Embryonic facial prominence (tissue), 1 donor: Measurements from ENCODE around the gene PIK3R1.

Experiments used
- DNase-seq: peaks from one replicate; pipeline ENCODE4 v3.0.0-alpha.2; 2016; ENCODE audit errors: extremely low spot score

Gene PIK3R1

DNA sequence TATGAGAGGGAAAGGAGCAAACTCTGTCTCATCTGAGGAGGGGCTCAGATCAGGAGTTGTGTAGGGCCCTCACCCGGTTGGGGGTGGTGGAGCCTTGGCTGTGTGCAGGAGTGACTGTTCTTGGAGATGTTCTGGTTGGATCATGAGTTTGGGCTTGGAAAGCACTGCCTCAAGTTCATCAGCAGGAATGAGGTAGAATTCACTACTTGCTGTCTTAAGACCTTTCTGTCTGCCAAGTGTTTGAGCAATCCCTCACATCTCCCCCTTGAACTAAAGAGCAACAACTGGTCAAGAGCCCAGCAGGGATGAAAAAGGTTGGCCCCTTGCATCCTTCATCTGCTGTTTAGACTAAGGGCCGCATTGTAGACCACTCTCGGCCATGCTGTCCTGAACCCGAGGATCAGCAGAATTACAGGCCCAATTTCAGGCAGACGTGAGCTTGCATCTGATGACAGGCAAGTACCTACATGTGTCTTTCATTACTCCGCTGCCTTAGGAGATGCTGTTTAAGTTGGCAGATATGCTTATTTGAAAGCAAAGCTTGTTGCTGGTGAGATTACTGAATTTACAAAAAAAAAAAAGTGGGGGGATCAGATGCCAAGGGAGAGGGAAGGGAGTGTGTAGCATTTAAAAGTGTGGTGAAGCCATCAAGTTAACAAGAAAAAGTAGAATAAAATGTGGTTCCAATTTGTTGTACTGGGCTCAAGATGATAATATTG is 36.4 kb downstream of the PIK3R1 start:
- peak; percentile 80 for DNase-seq

DNA sequence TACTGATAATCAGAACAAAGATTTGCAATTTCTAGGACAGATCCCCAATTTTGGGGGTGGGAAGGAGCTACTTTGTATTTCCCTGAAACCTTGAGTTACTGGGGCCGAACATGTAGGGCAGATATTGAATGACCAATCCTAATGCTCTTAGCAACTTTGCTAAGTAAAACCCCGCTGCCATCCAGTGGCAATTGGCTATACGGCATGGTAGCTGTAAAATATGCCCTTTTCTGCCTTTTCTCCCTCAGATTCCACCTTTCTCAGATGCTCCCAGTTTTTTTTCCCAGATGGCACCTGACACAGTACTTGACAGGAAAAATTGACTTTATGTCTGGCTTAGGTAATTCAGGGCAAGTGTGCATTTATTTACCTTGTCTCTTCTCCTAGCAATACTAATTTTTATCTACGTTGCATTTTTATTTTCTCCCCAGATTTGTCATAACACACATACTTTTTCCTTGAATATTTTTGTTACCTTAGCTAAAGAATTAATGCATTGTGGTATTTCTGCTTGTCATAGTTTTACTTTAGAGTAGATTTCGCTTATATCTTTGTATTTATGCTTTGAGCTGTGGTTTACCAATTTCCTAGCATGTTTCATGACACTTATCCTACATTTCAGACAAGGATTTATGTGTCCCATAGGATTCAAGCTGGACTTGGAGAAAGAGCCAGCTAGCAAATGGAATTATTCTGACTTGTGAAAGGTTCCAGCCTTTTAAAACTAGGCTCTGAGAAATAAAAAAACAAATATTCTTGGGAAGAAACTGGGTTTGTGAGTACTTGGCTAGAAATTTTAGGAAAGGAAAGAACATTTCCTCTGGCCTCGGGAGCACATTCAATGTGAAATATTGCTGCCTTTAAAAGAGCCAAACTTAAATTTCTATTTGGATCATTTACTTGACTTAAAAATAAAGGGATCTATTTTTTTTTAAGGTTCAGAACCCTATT is 37.4 kb downstream of the PIK3R1 start:
- DNase-seq = peak; percentile 58

DNA sequence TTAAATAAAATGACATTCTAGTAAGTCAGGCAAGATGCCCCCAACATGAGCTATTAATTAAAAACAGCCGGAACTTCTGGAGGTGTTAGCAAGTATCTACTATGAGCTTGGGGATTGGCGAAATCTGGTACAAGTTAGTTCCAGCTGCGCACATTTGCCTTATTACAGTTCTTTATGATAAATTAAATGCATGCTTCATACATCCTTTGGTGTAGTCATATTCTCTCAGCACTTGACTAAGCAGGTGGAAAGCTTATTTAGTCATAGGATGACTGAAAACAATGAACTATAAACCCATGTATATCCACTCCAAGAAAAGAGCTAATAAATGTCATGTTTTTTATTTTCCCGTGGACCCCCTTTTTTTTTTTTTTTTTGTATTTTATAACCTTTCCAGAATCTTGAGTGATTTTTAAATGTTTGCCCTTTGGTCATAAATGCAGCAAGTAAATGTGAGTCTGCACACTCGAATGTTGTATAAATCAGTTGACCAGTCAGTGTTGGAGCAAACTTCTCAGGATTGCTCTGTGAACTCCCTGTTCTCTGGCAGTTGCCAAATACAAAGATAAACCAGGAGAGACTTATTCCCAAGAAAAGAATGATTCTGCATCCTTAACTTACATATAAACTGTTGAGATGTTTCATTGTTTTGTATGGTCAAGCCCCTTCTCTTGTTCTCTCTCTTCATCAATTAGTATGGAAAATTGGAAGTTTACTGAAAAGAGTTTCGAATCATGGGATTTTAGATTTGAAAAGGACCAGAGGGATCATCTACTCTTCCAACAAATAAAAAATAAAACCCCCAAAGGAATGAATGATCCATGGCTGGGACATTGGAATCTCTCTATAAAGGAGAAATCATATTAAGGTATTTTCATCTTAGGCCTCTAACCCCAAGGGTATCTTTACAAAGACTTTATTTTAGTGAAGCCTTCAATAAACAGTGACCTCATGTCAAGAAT is 38.3 kb downstream of the PIK3R1 start:
- DNase-seq = no peak

DNA sequence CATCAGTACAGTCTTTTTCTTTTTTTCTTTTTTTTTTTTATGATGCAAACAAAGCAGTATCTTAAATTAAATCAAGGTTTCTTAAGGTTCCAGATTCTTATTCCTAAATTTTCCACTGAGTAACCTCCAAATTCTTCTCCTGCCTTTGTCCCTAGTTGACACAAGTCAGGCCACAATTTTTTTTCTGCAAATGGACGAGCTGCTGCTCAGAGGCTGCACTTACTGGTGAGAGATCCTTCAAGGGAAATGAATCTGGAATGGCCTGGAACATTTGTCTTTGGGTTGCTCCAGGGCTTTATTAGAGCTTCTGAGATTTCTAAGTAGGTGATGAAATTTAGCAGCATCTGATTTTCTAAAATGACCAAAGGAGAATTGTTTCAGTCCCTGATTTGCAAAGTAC is 39.3 kb downstream of the PIK3R1 start:
- no peak for DNase-seq

DNA sequence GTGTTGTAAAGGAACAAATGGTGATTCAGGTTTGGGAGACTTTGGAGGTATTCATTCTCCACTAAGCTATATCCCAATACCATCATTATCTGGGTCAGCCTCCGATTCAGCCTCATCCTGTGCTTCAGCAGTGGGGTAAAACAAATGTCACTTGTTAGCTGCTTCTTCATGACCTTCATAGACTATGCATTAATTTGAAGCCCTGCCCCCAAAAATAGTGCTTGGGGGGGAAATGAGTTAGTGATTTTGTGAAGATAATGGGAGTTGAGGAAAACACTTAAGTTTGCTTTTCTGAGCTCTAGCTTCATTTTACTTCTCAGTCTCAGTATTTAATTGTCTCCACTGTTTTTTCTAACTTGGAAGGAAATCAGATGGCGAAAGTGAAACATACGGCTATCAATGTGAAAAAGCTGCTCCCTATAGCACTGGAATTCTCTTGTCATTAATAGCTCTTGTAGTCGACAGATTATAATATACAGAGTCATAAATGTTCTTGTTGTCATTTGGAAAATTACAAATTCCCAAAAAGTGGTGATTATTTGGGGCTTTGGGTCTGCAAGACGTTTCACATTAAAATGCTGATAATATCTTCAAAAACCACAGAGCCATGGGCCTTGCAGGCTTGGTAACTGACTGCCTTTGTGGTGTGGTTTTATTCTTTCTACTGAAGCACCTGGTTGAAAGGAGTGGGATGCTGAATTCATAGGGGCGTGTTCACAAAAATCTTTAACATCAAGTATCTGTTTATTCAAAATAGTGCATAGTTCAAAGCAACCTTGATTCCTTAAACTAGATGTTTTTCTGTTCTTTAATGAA is 40.0 kb downstream of the PIK3R1 start:
- no peak for DNase-seq

DNA sequence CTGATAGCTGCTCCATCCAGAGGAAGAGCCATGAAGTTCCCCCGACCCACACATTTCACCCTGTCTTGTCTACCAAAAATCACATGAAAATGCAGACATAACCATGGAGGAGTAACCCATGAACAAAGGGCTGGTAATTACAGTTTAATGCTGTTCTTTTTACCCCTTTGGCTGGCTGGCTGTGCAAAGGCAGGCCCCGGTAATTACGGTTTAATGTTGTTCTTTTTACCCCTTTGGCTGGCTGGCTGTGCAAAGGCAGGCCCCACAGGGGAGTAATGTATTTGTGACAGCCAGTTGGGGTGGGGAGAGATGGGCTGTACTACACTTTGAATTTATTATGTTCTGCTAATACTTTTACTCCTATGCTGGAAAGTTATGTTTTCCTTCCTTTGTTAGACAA is 41.7 kb downstream of the PIK3R1 start:
- no peak for DNase-seq

DNA sequence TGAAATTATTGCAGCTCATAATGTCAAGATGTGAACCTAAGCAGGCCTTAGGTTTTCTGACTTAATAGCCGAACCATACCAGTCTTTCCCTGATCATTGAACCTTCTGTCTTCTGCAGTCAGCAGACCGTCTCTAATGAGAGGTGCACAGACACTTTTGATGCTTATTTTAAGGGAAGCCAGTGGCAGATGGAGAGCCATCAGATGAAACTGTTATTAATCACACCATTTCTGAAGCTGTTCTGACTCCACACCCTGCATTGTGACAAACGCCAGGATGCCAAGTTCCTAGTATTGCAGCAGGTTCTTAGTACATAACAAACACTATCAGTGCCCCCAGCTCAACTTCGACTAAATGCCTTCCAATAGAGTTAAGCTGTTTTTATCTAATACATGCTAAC is 43.0 kb downstream of the PIK3R1 start:
- no peak for DNase-seq

DNA sequence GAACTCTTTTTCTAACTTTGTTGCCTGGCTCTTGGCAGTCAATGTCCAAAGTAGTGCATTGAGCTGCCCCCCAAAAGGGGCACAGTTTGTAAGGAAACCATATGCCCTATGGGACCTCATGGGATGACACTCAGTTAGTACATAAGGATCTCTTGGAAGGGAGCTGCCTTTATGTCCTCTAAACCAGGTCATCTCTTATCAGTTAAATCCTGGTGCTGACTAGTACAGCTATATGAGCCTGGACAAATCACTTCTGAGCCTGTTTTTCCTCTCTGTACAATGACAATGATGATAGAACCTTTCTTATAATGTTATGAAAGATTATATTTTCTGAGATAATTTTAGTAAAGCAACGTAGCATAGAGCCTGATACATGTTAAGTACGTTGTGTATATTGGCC is 44.1 kb downstream of the PIK3R1 start:
- DNase-seq = no peak

DNA sequence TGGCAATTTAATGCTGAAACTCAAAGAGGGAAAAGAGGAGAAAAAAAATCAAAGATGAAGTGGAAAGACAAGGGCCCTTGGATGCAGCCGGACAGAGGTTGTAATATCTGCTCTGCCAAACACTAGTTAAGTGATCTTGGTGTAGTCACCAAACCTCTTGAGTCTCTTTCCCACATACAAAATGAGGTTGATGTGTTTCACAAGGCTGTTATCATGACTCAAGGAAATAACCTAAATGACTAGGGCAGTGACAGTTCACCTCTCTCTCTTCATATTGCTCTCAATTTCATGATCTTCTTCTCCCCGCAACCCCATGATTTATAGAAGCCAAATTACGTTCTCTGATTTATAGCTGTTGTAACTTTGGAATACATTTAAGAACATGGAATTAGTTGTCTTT is 44.9 kb downstream of the PIK3R1 start:
- no peak for DNase-seq

DNA sequence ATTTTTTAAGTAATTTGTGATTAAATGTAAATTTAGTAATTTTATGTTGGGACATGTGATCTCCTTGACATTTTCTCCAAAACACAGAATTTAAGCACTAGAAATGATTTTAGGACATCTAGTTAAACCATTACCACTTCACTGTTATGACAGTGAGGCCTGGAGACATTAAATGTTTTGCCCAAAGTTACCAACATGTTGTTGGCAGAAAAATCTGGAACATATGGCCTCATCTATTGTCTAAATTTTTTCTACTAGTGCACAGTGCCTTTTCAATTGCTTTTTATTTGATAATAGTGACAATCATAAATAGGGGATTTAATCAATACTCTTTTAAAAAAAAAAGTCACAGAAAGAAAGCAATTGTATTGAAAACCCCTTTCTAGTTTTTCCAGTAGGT is 45.6 kb downstream of the PIK3R1 start:
- no peak for DNase-seq

DNA sequence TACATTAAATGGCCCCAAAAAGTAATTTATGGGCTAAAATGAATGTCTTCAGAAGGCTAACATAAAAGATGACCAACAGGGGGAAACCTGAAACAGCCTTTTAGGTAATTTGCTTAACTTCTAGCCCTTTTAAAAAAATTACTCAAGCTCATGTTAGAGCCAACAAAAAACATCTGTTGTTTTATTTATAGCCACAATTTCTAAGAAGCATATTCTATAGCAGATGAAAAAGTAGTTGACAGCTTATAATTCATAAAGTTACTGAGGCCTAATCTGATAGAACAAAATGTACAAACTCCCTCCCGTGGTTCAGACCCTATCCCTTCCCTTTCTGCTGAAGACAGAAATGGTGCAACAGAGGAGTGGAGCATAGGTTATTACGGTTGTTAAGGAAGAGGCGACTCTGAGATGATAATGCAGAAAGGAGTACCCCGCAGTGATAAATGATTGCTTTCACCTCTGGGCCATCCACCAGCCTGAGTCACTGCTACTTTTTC is 46.1 kb downstream of the PIK3R1 start:
- no peak for DNase-seq

DNA sequence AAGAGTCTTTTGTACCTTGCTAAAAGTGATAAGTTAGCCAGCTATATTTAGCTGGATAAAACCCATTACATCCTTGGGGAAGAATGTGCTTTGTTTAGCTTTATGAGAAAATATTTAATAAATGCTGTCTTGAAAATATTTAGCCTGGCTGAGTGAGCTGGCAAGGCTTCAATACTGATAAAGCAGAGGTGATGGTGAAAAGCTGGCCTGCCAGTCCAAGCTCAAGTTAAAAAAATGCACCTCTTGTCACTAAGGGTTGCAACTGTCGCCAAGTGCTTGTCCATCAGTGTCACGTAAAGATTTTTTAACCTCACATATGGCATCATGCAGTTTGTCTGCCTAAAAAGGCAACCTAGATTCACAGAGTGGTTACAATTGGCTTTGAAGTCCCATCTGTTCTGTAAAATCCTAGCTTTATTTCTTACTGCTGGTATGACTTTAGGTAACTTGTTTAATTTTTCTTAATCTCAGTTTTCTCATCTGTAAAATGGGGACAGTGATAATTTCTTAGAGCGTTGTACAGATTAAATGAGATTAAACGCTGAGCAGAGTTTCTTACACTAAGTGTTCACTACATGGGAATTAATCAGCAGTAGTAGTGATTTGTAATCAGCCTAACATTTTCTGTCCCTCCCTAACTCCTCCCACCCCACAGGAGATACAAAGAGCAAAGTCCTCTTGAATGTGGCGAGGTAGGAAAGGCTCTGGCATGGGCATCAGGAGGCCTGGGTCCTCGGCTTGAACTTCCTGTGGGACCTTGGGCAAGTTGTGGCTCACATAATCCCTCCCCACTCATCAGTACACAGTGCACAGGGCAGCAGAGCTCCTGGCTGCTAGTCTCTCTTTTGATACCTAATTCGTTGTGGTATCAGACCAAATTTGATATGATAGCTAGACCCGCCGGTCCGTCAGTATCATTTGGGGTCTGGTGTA is 48.7 kb downstream of the PIK3R1 start:
- DNase-seq = no peak

DNA sequence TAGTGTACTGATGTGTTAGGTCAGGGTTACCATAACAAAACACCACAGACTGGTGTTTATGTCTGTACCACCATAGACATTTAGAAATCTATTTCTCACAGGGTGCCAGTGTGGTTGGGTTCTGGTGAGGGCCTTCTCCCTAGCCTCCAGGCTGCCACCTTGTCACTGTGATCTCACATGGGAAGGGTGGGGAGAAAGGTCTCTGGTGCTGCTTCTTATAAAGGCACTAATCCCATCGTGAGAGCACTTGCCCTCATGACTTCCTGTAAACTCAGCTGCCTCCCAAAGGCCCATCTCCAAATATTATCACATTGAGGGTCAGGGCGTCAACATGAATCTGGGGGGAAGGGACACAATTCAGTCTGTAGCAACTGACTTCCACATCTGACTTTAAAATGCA is 49.8 kb downstream of the PIK3R1 start:
- DNase-seq = no peak

DNA sequence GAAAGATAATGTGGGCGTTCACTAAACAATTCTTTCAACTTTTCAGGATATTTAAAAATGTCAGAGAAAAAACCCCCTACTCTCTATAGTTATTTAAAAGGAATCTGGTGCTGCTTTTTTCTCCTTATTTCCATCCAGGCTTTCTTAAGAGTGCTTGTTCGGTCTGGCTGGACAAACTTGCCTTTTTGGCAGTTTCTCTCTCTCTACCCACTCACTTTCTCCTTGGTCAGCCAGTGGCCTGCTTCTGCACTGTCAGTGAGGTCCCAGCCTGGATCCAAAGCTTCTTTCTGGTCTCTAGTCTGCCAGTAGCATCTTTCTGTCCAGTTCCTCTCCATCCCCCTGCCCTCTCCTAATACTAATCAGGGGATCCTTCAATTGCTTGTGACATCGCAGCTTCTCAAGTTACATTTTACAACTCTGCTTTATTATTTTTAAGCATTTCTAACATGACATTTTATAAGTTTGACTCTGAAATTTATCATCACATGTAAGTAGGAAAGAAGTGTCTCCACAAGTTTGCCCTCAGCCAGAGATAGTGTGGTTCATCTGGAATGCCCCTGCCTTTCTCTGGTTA is 50.4 kb downstream of the PIK3R1 start:
- DNase-seq = no peak

DNA sequence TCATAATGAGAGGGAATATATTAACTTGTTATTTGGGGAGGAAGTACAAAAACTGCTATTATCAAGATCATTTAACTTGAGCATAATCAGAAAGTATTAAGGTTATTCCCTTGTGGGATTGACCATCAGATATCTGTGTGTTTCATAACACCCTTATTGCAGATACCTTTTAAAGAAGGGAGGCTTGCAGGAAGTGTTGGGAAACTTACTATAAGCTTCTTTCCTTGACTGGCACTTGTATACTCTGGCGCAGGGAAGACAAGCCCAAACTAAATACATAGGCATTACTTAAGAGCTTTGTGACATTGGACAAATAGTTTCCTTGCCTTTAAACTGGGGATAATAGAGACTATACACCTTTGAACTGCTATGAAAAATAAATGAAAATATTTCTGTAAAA is 50.9 kb downstream of the PIK3R1 start:
- no peak for DNase-seq

DNA sequence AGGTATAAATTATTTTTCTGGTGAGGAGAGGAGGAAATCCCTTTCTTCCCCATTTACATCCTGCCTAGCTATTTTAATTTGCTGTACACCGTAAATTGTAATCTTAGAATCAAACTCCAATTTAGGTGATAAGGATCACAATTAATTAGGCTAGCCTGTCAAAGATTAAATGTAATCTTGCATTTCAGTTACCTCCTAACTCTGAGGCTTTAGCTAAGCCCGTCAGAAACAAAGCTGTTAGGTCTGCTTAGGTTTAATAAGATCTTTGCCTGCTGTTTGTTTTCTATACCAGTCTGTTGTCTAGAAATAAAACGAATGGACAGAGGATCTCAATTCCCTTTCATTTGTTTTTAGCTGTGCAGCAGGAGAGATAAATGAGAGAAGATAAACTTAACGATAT is 51.5 kb downstream of the PIK3R1 start:
- no peak for DNase-seq

DNA sequence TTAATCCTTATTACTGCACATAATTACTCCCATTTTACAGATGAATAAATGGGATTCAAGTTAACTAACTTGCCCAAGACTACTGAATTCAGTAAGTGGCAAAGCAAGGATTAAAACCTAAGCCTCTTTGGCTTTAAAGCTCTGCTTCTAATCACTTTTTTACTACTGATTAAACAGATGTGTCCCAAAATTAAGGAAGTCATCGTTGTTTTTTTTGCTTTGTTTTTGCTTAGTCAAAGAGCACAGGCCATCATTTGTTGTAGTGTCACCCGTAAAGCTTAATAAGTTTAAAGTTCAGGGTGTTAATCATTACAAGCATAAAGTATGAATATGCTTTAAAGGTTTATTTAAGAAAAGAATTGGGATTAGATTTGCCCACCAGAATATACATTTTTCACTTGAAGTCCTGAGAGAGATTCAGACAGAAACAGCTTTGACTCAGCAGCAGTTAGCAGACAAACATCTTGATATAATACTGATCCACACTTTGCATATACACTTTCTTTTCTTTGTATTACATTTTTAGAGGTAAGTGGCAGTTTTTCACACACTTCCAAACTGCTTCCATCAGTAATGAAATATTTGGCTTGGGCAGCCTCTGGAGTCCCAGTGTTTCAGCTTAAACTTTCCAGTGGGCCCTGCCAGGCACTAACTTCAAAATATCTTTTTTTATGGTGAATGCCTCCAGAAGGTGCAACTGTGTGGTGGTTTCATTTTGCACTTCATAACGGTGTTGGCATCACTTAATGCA is 52.7 kb downstream of the PIK3R1 start:
- no peak for DNase-seq

DNA sequence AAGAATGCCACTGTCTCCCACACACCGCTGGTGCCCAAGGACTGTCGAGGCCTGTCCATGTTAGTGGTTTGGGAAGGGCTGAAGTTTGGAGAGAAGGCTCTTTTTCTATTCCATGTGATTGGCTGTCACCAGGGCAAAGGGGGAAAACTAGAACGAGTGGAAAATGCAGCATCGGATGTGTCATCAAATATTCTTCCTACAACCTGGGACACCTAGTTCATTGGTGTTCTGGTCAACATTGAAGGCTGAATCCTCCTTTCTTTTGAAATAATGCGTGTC is 53.2 kb downstream of the PIK3R1 start:
- no peak for DNase-seq

DNA sequence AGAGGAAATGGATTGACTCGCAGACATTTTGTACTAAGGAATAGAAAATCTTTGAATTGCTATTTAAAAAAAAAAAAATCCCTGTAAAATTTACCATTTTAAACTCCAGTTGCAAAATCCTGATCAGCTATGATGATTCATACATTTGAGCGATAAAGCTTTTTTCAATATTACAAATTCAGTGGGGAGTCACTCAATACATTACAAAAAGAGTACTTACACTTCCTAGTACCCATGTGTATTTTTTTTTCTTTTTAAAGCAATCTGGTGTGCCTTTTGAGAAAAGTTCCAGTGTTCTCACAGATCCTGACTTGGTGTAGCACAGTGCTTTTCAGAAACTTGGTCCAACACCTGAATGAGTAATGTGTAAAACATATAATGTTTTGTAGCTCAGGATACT is 54.3 kb downstream of the PIK3R1 start:
- no peak for DNase-seq
